NCI-H748 treated with DMSO at 0.1 percent for 48 hours (cell line): ENCODE measurements around the gene GRIN2D.
"Not testable (repeated sequence)": the region's sequence is repeated elsewhere in the genome, so short reads cannot be mapped to it uniquely, and the experiment has no call there.

ENCODE experiments used
- DNase-seq: peaks from one replicate; lab custom pipeline; 2025; lab: John Stamatoyannopoulos, UW

GRIN2D gene

GRCh38 chr19:48371771-48372170, 21.7 kb upstream of the GRIN2D start:
- DNase-seq, result not testable (repeated sequence)

- DNase-seq, result peak; percentile 26
Observed at GRCh38 chr19:48372904-48373303, 20.6 kb upstream of the GRIN2D start.

GRCh38 chr19:48373567-48373966, 19.9 kb upstream of the GRIN2D start:
- no peak for DNase-seq

GRCh38 chr19:48378194-48378570, 15.3 kb upstream of the GRIN2D start:
- no peak for DNase-seq

GRCh38 chr19:48379058-48379457, 14.4 kb upstream of the GRIN2D start:
- no peak for DNase-seq

- no peak for DNase-seq
Observed at GRCh38 chr19:48381178-48381950, 12.1 kb upstream of the GRIN2D start.

- no peak for DNase-seq
Observed at GRCh38 chr19:48382286-48382685, 11.2 kb upstream of the GRIN2D start.

GRCh38 chr19:48385461-48386087, 7.9 kb upstream of the GRIN2D start:
- DNase-seq, result no peak

- no peak for DNase-seq
Observed at GRCh38 chr19:48386981-48387380, 6.5 kb upstream of the GRIN2D start.

GRCh38 chr19:48390188-48391099, 3.0 kb upstream of the GRIN2D start:
- DNase-seq, result peak; percentile 42

GRCh38 chr19:48391100-48392005, 2.1 kb upstream of the GRIN2D start, which contains the start of gene KDELR1:
Gene KDELR1, minus strand, starts transcription at chr19:48391551. Its CDS starts 193 bp downstream, at chr19:48391358.
- DNase-seq, result peak; percentile 71

- DNase-seq, result not testable (repeated sequence)
Observed at GRCh38 chr19:48392006-48392344, 1.5 kb upstream of the GRIN2D start.

GRCh38 chr19:48392860-48393558, 459 bp upstream of the GRIN2D start:
- no peak for DNase-seq

GRCh38 chr19:48394331-48395169, 1.1 kb downstream of the GRIN2D start:
- DNase-seq, result no peak

GRCh38 chr19:48395170-48395455, 1.6 kb downstream of the GRIN2D start:
- DNase-seq, result no peak

- no peak for DNase-seq
Observed at GRCh38 chr19:48395499-48395898, 2.0 kb downstream of the GRIN2D start.

GRCh38 chr19:48396016-48396823, 2.8 kb downstream of the GRIN2D start:
- no peak for DNase-seq

- no peak for DNase-seq
Observed at GRCh38 chr19:48396824-48397176, 3.3 kb downstream of the GRIN2D start.
